Activated CD8-positive, alpha-beta memory T cell treated with anti-CD3 and anti-CD28 coated beads for 4 hours (primary cell): Measurements from ENCODE around the gene DGKE.

ENCODE experiments used
- DNase-seq, 2 donors: peaks; one replicate each; pipeline ENCODE4 v3.0.0-alpha.2; 2020; ENCODE audit warnings: low read depth in 2 of 2

The DGKE gene

GRCh38 chr17:56812901-56813388, 21.0 kb upstream of the DGKE start:
- DNase-seq, result no peak

- DNase-seq, result no peak
These were observed 18.2 kb upstream of the DGKE start for GRCh38 chr17:56815711-56816110.

- DNase-seq, result no peak
These were observed 16.9 kb upstream of the DGKE start for GRCh38 chr17:56817066-56817465.

GRCh38 chr17:56819030-56819429, 14.9 kb upstream of the DGKE start:
- DNase-seq, result no peak

- peak; percentile 42 for DNase-seq
These were observed 14.4 kb upstream of the DGKE start for GRCh38 chr17:56819431-56820145.

- no peak for DNase-seq
These were observed 13.7 kb upstream of the DGKE start for GRCh38 chr17:56820207-56820606.

- DNase-seq, result no peak
These were observed 12.0 kb upstream of the DGKE start for GRCh38 chr17:56821847-56822534.

- DNase-seq, result no peak
These were observed 11.2 kb upstream of the DGKE start for GRCh38 chr17:56822725-56823124.

- no peak for DNase-seq
These were observed 10.1 kb upstream of the DGKE start for GRCh38 chr17:56823848-56824247.

- DNase-seq, result no peak
These were observed 9.4 kb upstream of the DGKE start for GRCh38 chr17:56824503-56824902.

GRCh38 chr17:56826611-56827414, 7.1 kb upstream of the DGKE start:
- no peak for DNase-seq

GRCh38 chr17:56830726-56831368, 3.1 kb upstream of the DGKE start:
- DNase-seq, result no peak

- DNase-seq, result no peak
These were observed 2.4 kb upstream of the DGKE start for GRCh38 chr17:56831369-56832095.

GRCh38 chr17:56832446-56832845, 1.5 kb upstream of the DGKE start:
- DNase-seq, result no peak

GRCh38 chr17:56833057-56833808, 718 bp upstream of the DGKE start:
- peak; percentile 34 to 40 for DNase-seq

GRCh38 chr17:56834380-56835263, 671 bp downstream of the DGKE start:
- peak; percentile 38 to 50 for DNase-seq

GRCh38 chr17:56835264-56835585, 1.3 kb downstream of the DGKE start:
- no peak for DNase-seq

GRCh38 chr17:56838687-56839086, 4.7 kb downstream of the DGKE start:
- DNase-seq, result no peak

- no peak for DNase-seq
These were observed 8.6 kb downstream of the DGKE start for GRCh38 chr17:56842577-56842976.

GRCh38 chr17:56845934-56846333, 12.0 kb downstream of the DGKE start:
- DNase-seq, result no peak
